GM12864 (cell line): ENCODE results near the gene GDF9.
A peak's percentile ranks its signal among the peaks of the same experiment; 100 is the strongest.
"Not testable (repeated sequence)": the region's sequence is repeated elsewhere in the genome, so short reads cannot be mapped to it uniquely, and the experiment has no call there.

Experiments used
- DNase-seq: peaks from one replicate; pipeline ENCODE4 v3.0.0-alpha.2; 2011; ENCODE audit warnings: low read depth
- H3K4me3 ChIP-seq: 2 replicates; pipeline ENCODE4 v1.5.1; 2011; ENCODE audit warnings: mild to moderate bottlenecking, low read depth, low read length, control low read depth
- TF ChIP-seq, protein P1 (sequence below): IDR thresholded peaks from 2 replicates; pipeline ENCODE4 v1.5.1; 2011; ENCODE audit warnings: low read depth, mild to moderate bottlenecking, moderate library complexity, low read length, control low read depth, inconsistent platforms; ENCODE audit errors: missing control alignments

Gene GDF9

DNA sequence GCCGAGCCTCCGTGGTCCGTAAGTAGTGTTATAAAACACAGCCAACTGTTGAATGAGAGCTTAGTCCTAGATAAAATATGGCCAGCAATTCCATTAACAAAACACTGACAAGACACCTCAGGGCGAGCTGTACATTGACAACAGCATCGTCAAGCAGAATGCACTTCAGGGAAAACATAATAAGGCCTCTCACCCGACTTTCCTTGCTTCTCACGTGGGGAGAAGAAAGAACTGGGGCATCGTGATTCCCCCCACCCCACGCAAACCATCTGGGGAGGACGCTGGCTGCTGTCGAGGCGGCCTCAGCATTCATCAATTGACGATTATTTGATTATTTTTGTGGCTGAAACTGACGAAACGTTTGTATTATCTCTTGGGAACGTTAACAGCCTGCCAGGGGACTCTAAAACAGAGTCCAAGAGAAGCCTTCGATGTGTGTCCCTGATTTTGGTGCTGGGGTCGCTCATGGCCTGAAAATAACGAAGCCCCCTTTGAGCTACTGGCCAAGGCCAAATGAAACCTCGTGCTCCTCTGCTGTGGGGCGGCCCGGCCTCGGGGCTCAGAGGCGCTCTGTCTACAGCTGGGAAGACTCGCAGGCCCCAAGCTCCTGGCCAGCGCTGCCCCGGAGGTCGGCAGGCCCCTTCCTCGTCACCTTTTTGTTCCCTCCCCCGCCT lies 464 bp downstream of the GDF9 start:
- TF ChIP-seq, protein P1, sequence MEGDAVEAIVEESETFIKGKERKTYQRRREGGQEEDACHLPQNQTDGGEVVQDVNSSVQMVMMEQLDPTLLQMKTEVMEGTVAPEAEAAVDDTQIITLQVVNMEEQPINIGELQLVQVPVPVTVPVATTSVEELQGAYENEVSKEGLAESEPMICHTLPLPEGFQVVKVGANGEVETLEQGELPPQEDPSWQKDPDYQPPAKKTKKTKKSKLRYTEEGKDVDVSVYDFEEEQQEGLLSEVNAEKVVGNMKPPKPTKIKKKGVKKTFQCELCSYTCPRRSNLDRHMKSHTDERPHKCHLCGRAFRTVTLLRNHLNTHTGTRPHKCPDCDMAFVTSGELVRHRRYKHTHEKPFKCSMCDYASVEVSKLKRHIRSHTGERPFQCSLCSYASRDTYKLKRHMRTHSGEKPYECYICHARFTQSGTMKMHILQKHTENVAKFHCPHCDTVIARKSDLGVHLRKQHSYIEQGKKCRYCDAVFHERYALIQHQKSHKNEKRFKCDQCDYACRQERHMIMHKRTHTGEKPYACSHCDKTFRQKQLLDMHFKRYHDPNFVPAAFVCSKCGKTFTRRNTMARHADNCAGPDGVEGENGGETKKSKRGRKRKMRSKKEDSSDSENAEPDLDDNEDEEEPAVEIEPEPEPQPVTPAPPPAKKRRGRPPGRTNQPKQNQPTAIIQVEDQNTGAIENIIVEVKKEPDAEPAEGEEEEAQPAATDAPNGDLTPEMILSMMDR, result no peak
- DNase-seq, result no peak
- peak overlapping the region; percentile 73 for H3K4me3 ChIP-seq

- TF ChIP-seq, protein P1, result no peak
- no peak for DNase-seq
- no peak overlapping the region for H3K4me3 ChIP-seq
Observed at GRCh38 chr5:132860742-132861141, 5.5 kb downstream of the GDF9 start.

DNA sequence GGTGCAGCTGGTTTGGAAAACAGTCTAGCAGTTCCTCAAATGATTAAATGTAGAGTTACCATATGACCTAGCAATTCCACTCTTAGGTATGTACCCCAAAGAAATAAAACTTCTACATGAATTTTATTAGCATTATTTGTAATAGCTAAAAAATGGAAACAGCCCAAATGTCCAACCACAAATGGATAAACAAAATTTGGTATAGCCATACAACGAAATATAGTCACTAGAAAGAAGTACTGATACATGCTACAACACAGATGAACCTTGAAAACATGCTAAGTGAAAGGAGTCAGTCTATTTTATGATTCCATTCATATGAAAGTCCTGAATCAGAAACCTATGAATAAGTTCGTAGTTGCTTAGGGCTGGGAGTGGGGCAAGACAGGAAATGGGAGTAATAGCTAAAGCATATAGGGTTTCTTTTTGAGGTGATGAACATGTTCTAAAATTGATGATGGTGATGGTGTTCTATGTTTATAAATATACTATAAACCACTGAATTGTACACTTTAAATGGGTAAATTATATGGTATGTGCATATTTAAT lies 6.3 kb downstream of the GDF9 start:
- H3K4me3 ChIP-seq, result no peak overlapping the region
- TF ChIP-seq, protein P1, result no peak
- no peak for DNase-seq

DNA sequence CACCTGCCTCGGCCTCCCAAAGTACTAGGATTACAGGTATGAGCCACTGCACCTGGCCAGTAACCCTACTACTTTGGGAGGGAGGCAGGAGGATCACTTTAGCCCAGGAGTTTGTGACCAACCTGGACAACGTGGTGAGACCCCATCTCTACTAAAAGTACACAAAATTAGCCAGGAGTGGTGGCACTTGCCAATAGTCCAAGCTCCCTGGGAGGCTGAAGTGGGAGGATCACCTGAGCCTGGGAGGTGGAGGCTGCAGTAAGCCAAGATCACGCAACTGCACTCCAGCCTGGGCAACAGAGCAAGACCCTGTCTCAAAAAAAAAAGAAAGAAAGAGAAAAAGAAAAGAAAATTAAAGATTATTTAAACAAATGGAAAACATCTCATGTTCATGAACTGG lies 10.3 kb downstream of the GDF9 start:
- no peak for DNase-seq
- TF ChIP-seq, protein P1, result no peak
- H3K4me3 ChIP-seq, result no peak overlapping the region

- not testable (repeated sequence) for DNase-seq, H3K4me3 ChIP-seq
Observed at GRCh38 chr5:132854992-132855391, 11.3 kb downstream of the GDF9 start.

DNA sequence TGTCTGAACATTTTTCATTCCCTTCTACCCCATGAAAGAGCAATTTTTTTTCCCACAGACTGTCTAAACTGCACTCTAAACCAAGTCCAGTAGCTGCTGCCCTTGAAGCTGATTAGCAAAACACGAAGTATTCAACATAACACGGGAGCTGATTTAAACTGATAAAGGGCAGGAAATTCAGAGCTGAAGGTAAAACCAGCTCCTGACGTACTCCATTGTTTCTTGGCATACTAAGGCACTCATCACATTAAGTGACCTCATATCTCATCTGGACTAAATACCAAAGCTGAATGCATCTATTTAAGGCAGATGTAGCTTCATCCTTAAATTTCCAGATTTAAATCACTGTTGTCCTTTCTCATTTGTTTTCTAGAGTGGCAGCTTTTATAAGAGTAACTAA lies 12.0 kb downstream of the GDF9 start:
- TF ChIP-seq, protein P1, result no peak
- no peak overlapping the region for H3K4me3 ChIP-seq
- DNase-seq, result no peak

DNA sequence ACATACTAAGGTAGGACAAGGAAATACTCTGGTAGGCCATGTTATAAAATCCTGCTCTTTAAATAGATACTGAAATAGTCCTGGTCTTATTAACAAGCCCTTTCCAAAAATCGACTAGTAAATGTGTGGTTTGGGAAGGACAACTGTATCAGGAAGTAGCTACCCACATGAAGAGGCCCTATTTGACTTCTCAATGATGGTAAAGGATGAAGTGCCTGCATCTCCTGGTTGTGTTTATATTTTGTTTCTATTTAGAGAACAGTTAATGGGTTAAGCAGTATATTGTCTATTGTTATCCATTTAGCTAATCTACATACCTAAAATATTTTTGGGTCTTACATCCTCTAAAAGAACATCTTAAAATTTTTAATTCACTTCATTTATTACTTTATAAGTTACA lies 12.5 kb downstream of the GDF9 start:
- TF ChIP-seq, protein P1, result no peak
- no peak for DNase-seq
- H3K4me3 ChIP-seq, result no peak overlapping the region
